Tibial artery (tissue), 4 donors: Measurements from ENCODE around the gene C2orf68.

ENCODE experiments used
- DNase-seq, 2 donors: peaks; one replicate each; pipeline ENCODE4 v3.0.0-alpha.2; 2019
- H3K27ac ChIP-seq, 2 donors: fragments of 200-600 bp; sonication (generic) in 1 of 2; 1 replicate in 1 of 2; 2 replicates in 1 of 2; pipeline ENCODE4 v1.5.1; 2018 to 2019; ENCODE audit warnings: mild to moderate bottlenecking in 1 of 2
- H3K27me3 ChIP-seq, 2 donors: fragments of 200-600 bp; sonication (generic) in 1 of 2; one replicate each; pipeline versions ENCODE4 v1.5.1 to v1.6.0; 2016 to 2019
- H3K36me3 ChIP-seq, 3 donors: fragments of 200-600 bp; sonication (generic) in 2 of 3; one replicate each; pipeline ENCODE4 v1.5.1; 2016 to 2019; ENCODE audit warnings: mild to moderate bottlenecking in 2 of 3
- H3K4me1 ChIP-seq, 4 donors: fragments of 200-600 bp; sonication (generic) in 2 of 4; 1 replicate in 3 of 4; 2 replicates in 1 of 4; pipeline ENCODE4 v1.5.1; 2016 to 2019
- H3K4me3 ChIP-seq, 2 donors: fragments of 200-600 bp; sonication (generic) in 1 of 2; 1 replicate in 1 of 2; 2 replicates in 1 of 2; pipeline ENCODE4 v1.5.1; 2018 to 2019; ENCODE audit warnings: mild to moderate bottlenecking in 2 of 2
- H3K9me3 ChIP-seq, 3 donors: fragments of 200-600 bp; sonication (generic) in 1 of 3; one replicate each; pipeline ENCODE4 v1.5.1; 2016 to 2019
- intact Hi-C: fragments of 100-400 bp; cut with DNase I; formaldehyde crosslinking; loops from one replicate; pipeline ENCODE4 v1.15.0; 2023; ENCODE audit warnings: low total_unique reads
- TF ChIP-seq, protein P1 (sequence below), 2 experiments: fragments of 200-600 bp in 1 of 2; fragments of 450-650 bp in 1 of 2; IDR thresholded peaks; one replicate each; pipeline ENCODE4 v1.5.1; 2017 to 2019; ENCODE audit warnings: antibody characterized with exemption in 2 of 2, mild to moderate bottlenecking in 1 of 2, moderate library complexity in 1 of 2

Gene C2orf68

DNA sequence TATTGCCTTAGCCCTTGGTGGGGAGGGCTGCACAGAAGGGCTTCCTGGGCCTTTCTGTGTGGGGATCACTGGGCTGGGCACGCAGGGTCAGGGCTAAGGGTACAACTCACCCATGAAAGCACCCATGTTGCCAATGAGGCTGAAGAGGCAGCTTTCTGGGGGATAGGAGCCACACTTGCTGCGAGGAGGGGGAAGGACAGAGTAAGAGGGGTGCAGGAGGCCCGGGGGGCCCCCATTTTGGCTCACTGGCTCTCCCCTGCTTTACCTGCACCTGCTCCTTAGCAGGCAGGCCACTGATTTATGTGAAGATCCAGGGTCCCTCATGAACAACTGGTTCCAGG, 11.7 kb downstream of the C2orf68 start:
- no peak overlapping the region for H3K27ac ChIP-seq
- DNase-seq, result no peak
- peaks cover 6 to 47% (median 24%) of the 10 kb centered on the region in 3 donors for H3K36me3 ChIP-seq
- no peak overlapping the region for H3K4me3 ChIP-seq
- no peaks in the 10 kb centered on the region for H3K27me3 ChIP-seq
- TF ChIP-seq, protein P1, sequence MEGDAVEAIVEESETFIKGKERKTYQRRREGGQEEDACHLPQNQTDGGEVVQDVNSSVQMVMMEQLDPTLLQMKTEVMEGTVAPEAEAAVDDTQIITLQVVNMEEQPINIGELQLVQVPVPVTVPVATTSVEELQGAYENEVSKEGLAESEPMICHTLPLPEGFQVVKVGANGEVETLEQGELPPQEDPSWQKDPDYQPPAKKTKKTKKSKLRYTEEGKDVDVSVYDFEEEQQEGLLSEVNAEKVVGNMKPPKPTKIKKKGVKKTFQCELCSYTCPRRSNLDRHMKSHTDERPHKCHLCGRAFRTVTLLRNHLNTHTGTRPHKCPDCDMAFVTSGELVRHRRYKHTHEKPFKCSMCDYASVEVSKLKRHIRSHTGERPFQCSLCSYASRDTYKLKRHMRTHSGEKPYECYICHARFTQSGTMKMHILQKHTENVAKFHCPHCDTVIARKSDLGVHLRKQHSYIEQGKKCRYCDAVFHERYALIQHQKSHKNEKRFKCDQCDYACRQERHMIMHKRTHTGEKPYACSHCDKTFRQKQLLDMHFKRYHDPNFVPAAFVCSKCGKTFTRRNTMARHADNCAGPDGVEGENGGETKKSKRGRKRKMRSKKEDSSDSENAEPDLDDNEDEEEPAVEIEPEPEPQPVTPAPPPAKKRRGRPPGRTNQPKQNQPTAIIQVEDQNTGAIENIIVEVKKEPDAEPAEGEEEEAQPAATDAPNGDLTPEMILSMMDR (IDR thresholded peaks at IDR 0.05), result no peak
- peaks cover 8 to 69% (median 46%) of the 10 kb centered on the region in 4 donors for H3K4me1 ChIP-seq
- intact Hi-C loops, result no loop called here
- H3K9me3 ChIP-seq, result no peaks in the 10 kb centered on the region

DNA sequence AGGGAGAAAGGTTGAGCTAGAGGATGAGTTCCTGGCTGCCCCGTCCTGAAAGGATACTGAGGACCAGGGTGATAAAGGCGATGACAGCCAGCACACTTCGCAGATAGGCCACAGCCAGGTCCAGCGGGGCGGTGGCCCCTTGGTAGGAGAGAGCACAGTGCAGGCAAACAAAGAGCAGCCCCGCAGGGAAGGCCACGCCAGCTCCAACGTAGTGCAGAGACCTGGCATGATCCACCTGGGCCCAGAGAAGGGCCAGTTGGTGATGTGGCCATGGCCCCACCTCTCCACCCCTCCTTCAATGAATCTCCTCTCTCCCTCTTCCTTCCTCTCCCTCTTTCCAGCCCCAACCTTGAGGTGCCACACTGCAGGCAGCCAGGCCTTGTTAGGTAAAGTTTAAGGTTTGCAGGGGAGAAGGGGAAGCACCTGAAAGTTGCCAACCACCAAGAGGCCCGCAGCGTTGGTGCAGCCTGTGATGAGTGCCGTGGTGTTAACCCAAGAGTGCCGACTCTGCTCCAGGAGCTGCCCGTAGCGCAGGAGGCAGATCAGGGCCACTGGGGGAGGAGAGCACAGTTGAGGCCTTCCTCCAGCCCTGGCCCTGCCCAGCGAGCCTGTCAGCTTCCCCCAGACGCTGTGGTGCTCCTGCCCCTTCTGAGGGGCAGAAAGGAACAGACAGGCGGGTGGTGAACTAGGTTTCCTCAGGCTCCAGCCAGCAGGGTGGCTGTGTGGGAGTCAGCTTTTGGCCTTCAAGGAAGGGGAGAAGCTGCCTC, 12.2 kb downstream of the C2orf68 start:
- Histone ChIP-seq H3K4me3 (no peak overlapping the region), H3K9me3 (no peaks in the 10 kb centered on the region), H3K27ac (no peak overlapping the region), H3K27me3 (no peaks in the 10 kb centered on the region), H3K4me1 (peaks cover 6 to 66% (median 44%) of the 10 kb centered on the region in 4 donors), H3K36me3 (peaks cover 6 to 47% (median 24%) of the 10 kb centered on the region in 3 donors)
- TF ChIP-seq, protein P1 (IDR thresholded peaks at IDR 0.05), result no peak
- intact Hi-C loops, result no loop called here
- DNase-seq, result no peak

DNA sequence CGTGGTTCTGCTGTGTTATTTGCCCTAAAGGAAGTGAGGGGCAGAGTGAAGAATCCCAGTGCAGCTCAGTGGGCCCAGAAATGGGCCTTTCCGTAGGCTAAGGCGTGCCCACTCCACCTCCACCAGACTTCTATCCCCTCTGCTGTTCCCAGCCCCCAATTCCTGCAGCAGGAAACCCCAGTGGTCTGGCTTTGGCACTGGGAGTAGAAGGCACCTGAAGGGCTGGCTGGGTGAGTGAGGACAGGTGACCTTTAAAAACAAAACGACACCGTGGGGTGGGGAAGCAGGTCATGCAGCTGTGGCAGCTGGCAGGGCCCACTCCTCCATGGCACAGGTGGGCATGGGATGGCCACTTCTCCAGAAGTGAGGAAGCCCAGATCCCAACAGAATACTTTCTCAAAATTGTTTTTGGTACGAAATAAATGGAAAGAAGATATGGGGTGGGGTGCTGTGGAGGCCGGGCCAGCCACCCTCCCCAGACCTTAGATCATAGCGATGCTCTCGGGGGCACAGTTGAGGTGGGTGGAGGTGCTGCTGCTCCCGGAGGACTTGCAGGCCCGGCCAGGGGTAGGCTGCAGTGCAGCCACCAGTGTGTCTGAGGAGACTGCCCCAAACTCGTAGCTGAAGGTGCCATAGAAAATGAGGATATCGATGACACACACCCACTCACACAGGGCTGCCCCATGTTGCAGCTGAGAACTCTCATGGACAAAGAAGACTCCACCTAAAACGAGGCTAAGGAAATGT, 13.1 kb downstream of the C2orf68 start:
- Histone ChIP-seq H3K9me3 (no peaks in the 10 kb centered on the region), H3K36me3 (peaks cover 6 to 47% (median 24%) of the 10 kb centered on the region in 3 donors), H3K27me3 (no peaks in the 10 kb centered on the region), H3K27ac (no peak overlapping the region), H3K4me1 (peaks cover 0 to 63% (median 39%) of the 10 kb centered on the region in 4 donors), H3K4me3 (no peak overlapping the region)
- DNase-seq, result no peak
- TF ChIP-seq, protein P1 (IDR thresholded peaks at IDR 0.05), result no peak
- intact Hi-C loops, result no loop called here

DNA sequence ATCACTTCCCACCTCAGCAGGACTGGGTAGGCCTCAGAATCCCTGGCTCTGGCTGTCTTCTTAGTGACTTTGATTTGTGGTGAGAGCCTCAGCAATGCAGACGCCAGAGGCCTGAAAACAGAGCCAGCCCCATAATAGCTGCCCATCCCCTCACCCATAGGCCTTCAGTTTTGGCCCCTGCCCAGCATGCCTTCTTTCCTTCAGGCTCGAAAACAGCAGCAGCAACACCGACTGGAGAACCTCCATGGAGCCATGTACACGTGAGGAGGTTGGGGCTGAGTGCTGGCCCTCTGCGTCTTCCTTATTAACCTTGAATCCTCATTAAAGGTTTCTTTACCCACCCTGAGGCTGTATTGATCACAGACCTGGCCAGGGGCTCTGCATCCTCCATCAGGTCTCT, 14.6 kb downstream of the C2orf68 start:
- H3K27ac ChIP-seq, result peak overlapping the region in 1 of 2 donors; percentile 98
- intact Hi-C loops, result no loop called here
- H3K4me3 ChIP-seq, result no peak overlapping the region
- no peaks in the 10 kb centered on the region for H3K27me3 ChIP-seq
- TF ChIP-seq, protein P1 (IDR thresholded peaks at IDR 0.05), result no peak
- no peak for DNase-seq
- no peaks in the 10 kb centered on the region for H3K9me3 ChIP-seq
- H3K4me1 ChIP-seq, result peaks cover 0 to 59% (median 36%) of the 10 kb centered on the region in 4 donors
- peaks cover 6 to 47% (median 24%) of the 10 kb centered on the region in 3 donors for H3K36me3 ChIP-seq

DNA sequence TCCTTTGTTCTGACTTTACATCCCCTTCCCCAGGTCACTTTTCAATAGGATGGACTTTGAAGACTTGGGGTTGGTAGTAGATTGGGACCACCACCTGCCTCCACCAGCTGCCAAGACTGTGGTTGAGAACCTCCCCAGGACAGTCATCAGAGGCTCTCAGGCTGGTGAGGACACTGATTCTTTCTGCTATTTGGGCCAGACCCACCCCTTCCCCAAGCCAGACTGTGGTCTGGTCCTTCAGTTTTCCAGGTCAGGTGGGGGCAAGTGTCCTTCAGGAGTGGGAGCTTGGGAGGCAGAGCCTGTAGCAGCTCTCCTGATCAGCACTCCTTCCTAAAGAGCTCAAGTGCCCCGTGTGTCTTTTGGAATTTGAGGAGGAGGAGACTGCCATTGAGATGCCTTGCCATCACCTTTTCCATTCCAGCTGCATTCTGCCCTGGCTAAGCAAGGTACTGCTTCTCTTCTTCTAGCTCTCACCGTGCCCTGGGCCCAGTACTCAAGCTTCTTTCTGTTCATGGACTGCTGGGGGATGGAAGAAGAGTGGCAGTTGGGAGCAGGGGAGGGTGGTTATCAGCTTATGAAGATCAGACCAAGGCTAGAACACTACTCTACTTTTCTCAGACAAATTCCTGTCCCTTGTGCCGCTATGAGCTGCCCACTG, 15.3 kb downstream of the C2orf68 start:
- intact Hi-C loops, result no loop called here
- no peak for DNase-seq
- Histone ChIP-seq H3K4me3 (peak overlapping the region; percentile 64 to 94), H3K4me1 (peaks cover 0 to 61% (median 34%) of the 10 kb centered on the region in 4 donors), H3K27me3 (no peaks in the 10 kb centered on the region), H3K36me3 (peaks cover 6 to 47% (median 24%) of the 10 kb centered on the region in 3 donors), H3K9me3 (no peaks in the 10 kb centered on the region), H3K27ac (peak overlapping the region; percentile 83 to 98)
- TF ChIP-seq, protein P1 (IDR thresholded peaks at IDR 0.05), result no peak
